Activated CD4-positive, alpha-beta T cell treated with anti-CD3 and anti-CD28 coated beads for 1 hour (primary cell): ENCODE data around the gene DNAAF1.
A peak's percentile ranks its signal among the peaks of the same experiment; 100 is the strongest.

Source experiments
- DNase-seq: peaks from one replicate; pipeline ENCODE4 v3.0.0-alpha.2; 2020

DNAAF1 gene

DNA sequence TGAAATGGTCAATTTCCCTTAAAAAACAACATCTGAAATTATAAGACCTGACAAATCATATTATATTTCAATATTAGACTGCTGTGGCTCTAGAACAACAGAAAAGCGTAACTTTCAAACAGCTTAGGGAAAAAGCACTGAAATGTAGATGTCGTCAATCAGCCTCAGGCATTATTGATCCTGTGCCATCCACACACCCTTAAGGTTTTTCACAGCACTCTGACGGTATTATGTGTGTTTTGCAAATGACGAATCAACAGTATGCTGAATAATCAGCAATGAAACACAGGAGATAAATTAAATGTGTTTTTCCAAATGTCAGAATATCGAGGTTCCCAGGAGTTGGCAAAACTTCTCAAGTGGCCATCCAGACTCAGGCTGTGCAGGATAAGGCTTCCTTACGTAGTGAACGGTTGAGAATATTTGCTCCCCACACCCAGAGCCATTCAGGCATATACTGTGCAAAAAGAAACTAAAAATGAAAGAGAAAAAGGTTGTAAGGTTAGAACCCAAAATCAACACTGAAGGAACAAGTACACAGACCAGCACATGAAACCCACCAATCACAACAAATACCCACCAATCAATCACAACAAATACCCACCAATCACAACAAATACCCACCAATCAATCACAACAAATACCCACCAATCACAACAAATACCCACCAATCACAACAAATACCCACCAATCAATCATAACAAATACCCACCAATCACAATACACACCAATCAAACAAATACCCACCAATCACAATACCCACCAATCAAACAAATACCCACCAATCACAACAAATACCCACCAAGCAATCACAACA, 20.6 kb upstream of the DNAAF1 start:
- DNase-seq = no peak

DNA sequence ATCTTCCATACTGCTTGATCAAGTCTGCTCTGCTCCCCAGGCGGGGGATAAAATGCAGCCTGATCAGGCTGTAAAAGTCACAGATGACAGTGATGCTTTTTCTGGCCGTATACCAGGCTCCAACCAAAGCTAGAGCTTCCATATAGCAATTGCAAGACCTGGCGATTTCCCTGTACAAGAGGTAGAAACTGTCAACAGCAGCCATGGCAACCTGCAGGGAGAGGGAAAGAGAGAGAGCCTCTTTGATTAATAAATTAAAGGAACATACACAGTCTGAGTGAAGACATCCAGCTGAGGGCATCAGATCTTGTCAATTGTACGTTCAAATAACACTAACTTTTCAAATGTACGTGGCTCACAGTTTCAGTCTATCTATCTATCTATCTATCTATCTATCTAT, 14.0 kb upstream of the DNAAF1 start:
- no peak for DNase-seq

GRCh38 chr16:84132527-84133285, 12.4 kb upstream of the DNAAF1 start:
- DNase-seq = no peak

- no peak for DNase-seq
These were observed 8.6 kb upstream of the DNAAF1 start for GRCh38 chr16:84136331-84137125.

DNA sequence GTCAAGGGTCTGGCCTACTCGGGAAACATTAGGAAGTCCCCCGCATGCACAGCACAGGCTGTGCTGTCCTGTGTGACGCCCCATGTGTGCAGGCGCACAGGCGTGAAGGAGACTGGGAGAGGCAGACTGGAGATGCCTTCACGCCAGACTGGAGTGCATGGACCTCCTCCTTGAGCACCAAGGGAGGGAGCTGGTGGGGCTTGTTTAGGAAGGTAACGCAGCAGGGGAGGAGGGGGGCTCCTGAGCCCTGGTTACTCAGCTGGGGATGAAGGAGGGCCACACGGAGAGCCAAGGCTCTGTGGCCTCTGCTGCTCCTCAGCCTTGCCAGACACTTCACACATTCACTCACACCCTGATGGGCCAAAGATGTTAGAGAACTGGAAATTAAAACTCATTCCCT, 7.8 kb upstream of the DNAAF1 start:
- DNase-seq = no peak

- no peak for DNase-seq
These were observed 7.2 kb upstream of the DNAAF1 start for GRCh38 chr16:84137769-84138357.

GRCh38 chr16:84138500-84138823, 6.6 kb upstream of the DNAAF1 start:
- DNase-seq = no peak

GRCh38 chr16:84138824-84139627, 6.1 kb upstream of the DNAAF1 start:
- no peak for DNase-seq

DNA sequence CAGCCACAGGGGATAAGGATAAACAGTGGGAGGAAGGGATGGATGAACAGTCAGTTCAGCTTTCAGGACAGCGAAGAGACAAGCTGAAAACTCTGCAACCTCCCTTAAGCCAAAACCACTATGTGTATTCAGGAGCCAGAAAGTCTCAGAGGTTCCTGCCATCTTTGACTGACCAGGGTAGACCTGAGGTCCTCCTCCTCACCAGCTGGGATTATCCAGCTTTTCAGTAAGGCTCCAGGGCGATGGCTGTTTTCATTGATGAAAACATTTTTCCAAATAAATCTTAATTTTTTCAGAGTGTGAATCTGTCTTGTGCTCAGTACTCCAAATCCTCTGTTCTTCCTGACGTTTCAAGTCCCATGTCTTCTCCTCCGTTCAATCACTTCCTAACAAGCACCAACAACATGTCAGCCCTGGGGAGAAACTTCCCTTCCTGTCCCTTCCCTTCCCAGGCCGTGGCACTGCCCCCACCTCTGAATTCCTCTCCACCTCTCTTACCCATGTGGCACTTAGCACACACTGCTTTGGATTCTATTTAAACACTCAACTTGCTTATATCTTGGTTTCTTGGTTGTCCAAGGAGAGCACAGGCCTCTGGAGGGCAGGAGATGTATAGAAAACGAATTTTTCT, 5.4 kb upstream of the DNAAF1 start:
- DNase-seq = no peak

DNA sequence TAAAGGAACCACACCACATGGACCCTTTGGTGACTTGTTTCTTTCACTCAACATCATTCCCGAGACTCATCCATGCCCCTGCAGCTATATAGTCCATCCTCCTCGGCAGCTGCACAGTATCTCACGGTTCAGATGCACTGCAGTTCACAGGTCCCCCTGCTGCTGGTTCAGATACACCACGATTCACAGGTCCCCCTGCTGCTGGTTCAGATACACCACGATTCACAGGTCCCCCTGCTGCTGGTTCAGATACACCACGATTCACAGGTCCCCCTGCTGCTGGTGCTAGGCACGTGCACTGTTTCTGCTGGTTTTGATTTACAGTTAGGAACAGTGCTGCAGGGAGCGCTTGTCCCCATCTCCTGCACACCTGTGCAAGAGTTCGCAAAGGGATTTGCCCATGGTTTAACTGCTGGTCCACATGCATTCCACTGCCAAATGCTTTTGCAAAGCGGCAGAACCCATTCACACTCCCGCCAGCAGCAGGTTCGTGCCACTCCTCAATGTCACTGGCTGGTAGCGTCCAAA, 3.9 kb upstream of the DNAAF1 start:
- no peak for DNase-seq

GRCh38 chr16:84143081-84143480, 2.0 kb upstream of the DNAAF1 start:
- DNase-seq = no peak

DNA sequence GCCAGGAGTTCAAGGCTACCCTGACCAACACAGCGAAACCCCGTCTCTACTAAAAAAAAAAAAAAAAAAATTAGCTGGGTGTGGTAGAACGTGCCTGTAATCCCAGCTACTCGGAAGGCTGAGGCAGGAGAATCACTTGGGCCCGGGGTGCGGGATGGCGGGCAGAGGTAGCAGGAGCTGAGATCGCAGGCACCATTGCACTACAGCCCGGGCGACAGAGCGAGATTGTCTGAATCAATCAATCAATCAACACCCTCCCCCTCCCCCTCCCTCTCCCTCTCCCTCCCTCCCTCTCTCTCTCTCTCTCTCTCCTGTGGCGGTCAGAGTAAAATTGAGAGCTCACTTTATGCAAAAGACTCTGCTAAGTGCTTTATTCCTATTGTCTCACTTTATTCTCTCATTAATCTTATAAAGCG, 1.3 kb upstream of the DNAAF1 start:
- no peak for DNase-seq

- peak; percentile 11 for DNase-seq
These were observed 774 bp upstream of the DNAAF1 start for GRCh38 chr16:84144209-84144858.

DNA sequence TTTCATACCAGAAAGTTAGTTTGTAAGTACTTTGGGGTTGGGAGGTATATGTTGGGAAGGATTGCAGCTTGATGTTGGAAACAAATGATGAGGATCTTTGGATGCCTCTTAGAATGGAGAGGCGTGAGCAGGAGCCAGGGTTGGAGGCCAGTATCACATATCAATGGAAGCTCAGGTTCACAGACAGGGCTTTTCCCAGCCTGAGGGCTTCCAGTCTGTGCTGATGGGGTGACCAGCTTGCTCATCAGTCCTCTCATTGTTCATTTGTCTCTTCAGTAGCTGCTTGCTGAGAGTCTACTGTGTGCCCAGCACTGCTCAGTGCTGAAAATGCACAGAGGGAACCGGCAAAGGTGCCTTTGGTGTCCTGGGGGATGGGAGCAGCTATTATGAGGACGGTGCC, 5.8 kb downstream of the DNAAF1 start:
- no peak for DNase-seq

- DNase-seq = no peak
These were observed 8.6 kb downstream of the DNAAF1 start for GRCh38 chr16:84153660-84154214.

GRCh38 chr16:84155226-84155625, 10.1 kb downstream of the DNAAF1 start:
- DNase-seq = no peak

DNA sequence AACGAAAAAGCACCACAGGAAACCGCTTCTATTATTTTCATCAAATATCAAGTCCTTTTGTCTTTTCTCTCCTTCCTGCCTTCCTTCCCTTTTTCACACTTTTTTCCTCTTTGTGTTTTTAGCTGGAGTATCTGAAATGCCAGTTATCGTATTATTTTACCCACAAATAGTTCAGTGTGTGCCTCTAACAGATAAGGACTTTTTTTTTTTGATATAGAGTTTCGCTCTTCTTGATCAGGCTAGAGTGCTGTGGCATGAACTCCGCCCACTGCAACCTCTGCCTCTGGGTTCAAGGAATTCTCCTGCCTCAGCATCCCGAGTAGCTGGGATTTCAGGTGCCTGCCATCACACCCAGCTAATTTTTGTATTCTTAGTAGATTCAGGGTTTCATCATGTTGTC, 10.7 kb downstream of the DNAAF1 start:
- DNase-seq = no peak

DNA sequence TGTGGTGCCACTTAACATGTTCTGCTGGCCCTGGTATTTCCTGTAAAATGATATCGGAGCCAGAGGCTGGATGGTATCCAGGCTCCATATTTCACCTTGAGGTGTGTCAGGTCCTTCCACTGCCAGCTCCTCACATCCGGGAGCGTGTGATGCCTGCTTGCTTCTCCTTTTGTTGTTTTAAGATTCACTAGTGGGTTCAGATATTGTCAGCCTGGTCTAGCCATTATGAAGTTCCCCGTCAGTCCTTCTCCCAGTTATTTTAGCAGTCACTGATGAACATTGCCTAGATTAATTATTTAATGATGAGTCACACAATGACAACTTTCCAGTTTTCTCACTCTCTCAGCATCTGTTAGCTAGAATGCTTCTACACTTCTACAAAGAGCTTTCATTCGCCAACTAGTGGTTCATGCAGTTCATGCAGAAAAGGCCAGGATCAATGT, 11.3 kb downstream of the DNAAF1 start:
- DNase-seq = no peak

DNA sequence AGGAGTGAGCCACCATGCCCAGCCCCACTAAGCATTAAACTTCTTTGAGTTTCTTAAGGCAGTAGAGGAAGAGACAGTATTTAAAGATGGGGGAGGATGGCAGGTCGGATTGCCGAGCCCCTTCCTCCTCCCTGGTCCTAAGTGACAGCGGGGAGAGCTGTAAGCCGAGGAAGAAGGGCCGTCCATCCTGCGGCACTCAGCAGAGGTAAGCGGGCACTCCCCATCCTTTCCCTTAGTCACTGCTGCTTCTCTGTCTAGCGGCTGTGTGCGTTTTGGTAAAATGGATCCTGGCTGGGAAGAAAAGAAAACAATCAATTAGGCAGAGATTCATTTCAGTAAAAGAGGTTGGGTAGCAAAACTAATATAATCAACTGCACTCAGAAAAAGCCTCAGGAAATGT, 13.9 kb downstream of the DNAAF1 start:
- no peak for DNase-seq

- no peak for DNase-seq
These were observed 14.7 kb downstream of the DNAAF1 start for GRCh38 chr16:84159800-84160199.

GRCh38 chr16:84161037-84161436, 15.9 kb downstream of the DNAAF1 start:
- no peak for DNase-seq
